GM18861 (cell line): ENCODE measurements around the gene ARAF.
"Not testable (repeated sequence)": the region's sequence is repeated elsewhere in the genome, so short reads cannot be mapped to it uniquely, and the experiment has no call there.

ENCODE experiments used
- ATAC-seq: cut with Tn5 transposase; IDR thresholded peaks from one replicate; pipeline ENCODE4 v1.9.1; 2021; ENCODE audit not compliant: unreplicated experiment

The ARAF gene

GRCh38 chrX:47584714-47585113, 23.7 kb downstream of the ARAF start:
- no peak for ATAC-seq

GRCh38 chrX:47585273-47585672, 24.3 kb downstream of the ARAF start:
- ATAC-seq, result no peak

- ATAC-seq, result no peak
Observed at GRCh38 chrX:47586043-47586787, 25.2 kb downstream of the ARAF start.

- no peak for ATAC-seq
Observed at GRCh38 chrX:47587091-47587891, 26.3 kb downstream of the ARAF start.

- no peak for ATAC-seq
Observed at GRCh38 chrX:47587906-47588735, 27.1 kb downstream of the ARAF start.

- ATAC-seq, result no peak
Observed at GRCh38 chrX:47590984-47591383, 30.0 kb downstream of the ARAF start.

GRCh38 chrX:47593522-47593921, 32.5 kb downstream of the ARAF start:
- ATAC-seq, result no peak

GRCh38 chrX:47595716-47596251, 34.8 kb downstream of the ARAF start:
- ATAC-seq, result no peak

GRCh38 chrX:47596256-47596655, 35.3 kb downstream of the ARAF start:
- ATAC-seq, result no peak

GRCh38 chrX:47597222-47597621, 36.2 kb downstream of the ARAF start:
- ATAC-seq, result no peak

- not testable (repeated sequence) for ATAC-seq
Observed at GRCh38 chrX:47603125-47603524, 42.1 kb downstream of the ARAF start.

GRCh38 chrX:47605024-47605423, 44.0 kb downstream of the ARAF start:
- no peak for ATAC-seq

GRCh38 chrX:47607091-47607490, 46.1 kb downstream of the ARAF start:
- ATAC-seq, result no peak

- ATAC-seq, result no peak
Observed at GRCh38 chrX:47608130-47608810, 47.3 kb downstream of the ARAF start.

- no peak for ATAC-seq
Observed at GRCh38 chrX:47610511-47610910, 49.5 kb downstream of the ARAF start.

- no peak for ATAC-seq
Observed at GRCh38 chrX:47611489-47611888, 50.5 kb downstream of the ARAF start.

GRCh38 chrX:47611926-47612325, 50.9 kb downstream of the ARAF start:
- ATAC-seq, result no peak

- ATAC-seq, result no peak
Observed at GRCh38 chrX:47612418-47612817, 51.4 kb downstream of the ARAF start.

- ATAC-seq, result no peak
Observed at GRCh38 chrX:47613082-47613481, 52.1 kb downstream of the ARAF start.

- ATAC-seq, result no peak
Observed at GRCh38 chrX:47614618-47615017, 53.6 kb downstream of the ARAF start.
